Central memory CD8-positive, alpha-beta T cell (primary cell): ENCODE results near the gene RAD50.
"Not testable (repeated sequence)": the region's sequence is repeated elsewhere in the genome, so short reads cannot be mapped to it uniquely, and the experiment has no call there.

Experiments used
- ATAC-seq: fragments of 150-1000 bp; cut with Tn5 transposase; replicated peaks from 2 replicates; pipeline ENCODE4 v1.10.0; 2022; ENCODE audit warnings: mild to moderate bottlenecking, moderate FRiP score, moderate number of reproducible peaks; ENCODE audit not compliant: poor library complexity, severe bottlenecking; ENCODE audit errors: extremely low read depth
- DNase-seq, 2 donors: peaks; one replicate each; pipeline ENCODE4 v3.0.0; 2021; ENCODE audit warnings: low spot score in 2 of 2
- H3K27ac Mint-ChIP-seq: one replicate; pipeline ENCODE4 v1.8.0; 2022; ENCODE audit warnings: low read depth, mild to moderate bottlenecking, moderate library complexity, mixed read lengths
- H3K27me3 Mint-ChIP-seq: one replicate; pipeline ENCODE4 v1.8.0; 2022; ENCODE audit warnings: mixed read lengths
- H3K36me3 Mint-ChIP-seq: one replicate; pipeline ENCODE4 v1.8.0; 2022; ENCODE audit warnings: mild to moderate bottlenecking, moderate library complexity, mixed read lengths; ENCODE audit not compliant: insufficient read depth
- H3K4me1 Mint-ChIP-seq: one replicate; pipeline ENCODE4 v1.8.0; 2022; ENCODE audit warnings: mixed read lengths
- H3K4me3 Mint-ChIP-seq: one replicate; pipeline ENCODE4 v1.8.0; 2022; ENCODE audit warnings: mild to moderate bottlenecking, moderate library complexity, mixed read lengths
- H3K9me3 Mint-ChIP-seq: one replicate; pipeline ENCODE4 v1.8.0; 2022; ENCODE audit warnings: mixed read lengths

RAD50 gene

DNA sequence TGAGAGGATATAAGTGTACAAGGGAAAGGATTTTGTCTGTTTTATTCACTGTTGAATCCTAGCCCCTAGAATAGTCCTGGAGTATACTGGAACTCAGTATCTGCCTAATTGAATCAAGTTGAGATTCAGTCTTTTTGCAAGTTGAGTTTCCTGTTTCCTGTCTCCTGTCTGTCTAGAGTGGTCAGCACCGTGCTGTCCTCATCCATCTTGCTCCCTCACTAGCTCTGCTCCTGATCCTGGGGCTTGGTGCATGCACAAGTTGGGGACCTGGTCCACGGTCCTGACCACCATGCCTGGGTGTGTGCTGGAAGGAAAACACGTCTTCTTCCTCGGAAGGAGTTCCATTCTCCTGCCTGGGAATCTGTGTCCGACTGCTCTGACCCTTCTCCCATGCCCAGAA is 16.6 kb upstream of the RAD50 start:
- Mint-ChIP-seq H3K27ac (no peak overlapping the region), H3K4me1 (no peaks in the 10 kb centered on the region), H3K4me3 (no peak overlapping the region), H3K9me3 (no peaks in the 10 kb centered on the region), H3K36me3 (no peaks in the 10 kb centered on the region), H3K27me3 (peaks cover 18% of the 10 kb centered on the region)
- no peak for DNase-seq
- ATAC-seq = no peak

- Mint-ChIP-seq H3K4me3 (no peak overlapping the region), H3K4me1 (no peaks in the 10 kb centered on the region), H3K27ac (no peak overlapping the region), H3K9me3 (no peaks in the 10 kb centered on the region), H3K36me3 (no peaks in the 10 kb centered on the region), H3K27me3 (peaks cover 12% of the 10 kb centered on the region)
- no peak for DNase-seq
- no peak for ATAC-seq
Observed at GRCh38 chr5:132540764-132541163, 16.0 kb upstream of the RAD50 start.

DNA sequence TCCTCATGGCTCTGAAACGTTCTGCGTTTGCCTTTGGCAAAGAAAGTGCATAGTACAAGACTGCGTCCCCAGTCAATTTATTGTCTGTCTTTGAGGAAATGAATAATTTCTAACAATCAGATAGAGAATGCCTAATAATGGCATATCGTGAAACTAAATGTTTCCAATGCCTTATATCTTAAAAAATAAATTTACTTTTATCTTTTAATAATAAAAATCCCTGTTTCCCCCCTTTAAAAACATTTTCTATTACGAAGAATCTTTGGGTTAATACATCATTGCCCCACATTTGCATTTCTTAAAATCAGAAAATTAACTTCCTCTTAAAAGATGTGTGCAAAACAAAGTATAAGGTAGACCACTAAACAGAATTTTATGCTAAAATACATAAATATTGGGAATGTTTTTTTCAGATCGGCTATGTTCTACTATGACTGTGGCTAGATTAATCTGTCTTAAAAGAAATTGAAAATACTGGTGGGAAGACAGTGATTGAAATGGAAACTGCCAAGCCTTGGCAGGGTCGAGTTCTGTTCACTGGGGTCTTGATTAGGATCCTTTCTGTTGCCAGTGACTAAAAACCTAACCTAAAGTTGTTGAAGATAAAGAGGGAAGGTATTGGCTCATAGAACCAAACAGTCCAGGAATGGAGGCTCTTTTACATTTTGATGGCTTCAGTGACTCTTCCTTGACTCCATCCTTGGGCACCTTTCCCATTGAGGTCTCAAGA is 13.1 kb upstream of the RAD50 start, which contains the start of gene IL5:
IL5 (minus strand) TSS at position 51 of the 730 bp plus-strand sequence; CDS start at position 7, 44 bp downstream.
- H3K4me1 Mint-ChIP-seq = no peaks in the 10 kb centered on the region
- H3K36me3 Mint-ChIP-seq = no peaks in the 10 kb centered on the region
- no peaks in the 10 kb centered on the region for H3K9me3 Mint-ChIP-seq
- ATAC-seq = no peak
- no peak for DNase-seq
- H3K27me3 Mint-ChIP-seq = no peaks in the 10 kb centered on the region
- no peak within 1 kb of the TSS for H3K27ac Mint-ChIP-seq
- H3K4me3 Mint-ChIP-seq = no peak within 1 kb of the TSS

DNA sequence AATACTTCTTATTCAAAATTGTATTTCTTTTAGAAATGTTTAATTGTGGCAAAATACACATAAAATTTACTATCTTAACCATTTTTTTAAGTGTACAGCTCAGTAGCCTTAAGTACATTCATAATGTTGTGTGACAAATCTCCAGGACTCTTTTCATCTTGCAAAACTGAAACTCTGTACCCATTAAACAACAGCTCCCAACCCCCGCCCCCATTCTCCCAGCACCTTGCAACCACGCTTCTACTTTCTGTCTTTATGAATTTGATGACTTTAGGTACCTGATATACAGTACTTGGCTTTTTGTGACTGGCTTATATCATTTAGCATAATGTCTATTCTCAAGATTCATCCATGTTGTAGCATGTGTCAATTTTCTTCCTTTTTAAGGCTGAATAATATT is 10.7 kb upstream of the RAD50 start:
- DNase-seq (no peak), ATAC-seq (no peak)
- H3K4me3 Mint-ChIP-seq = no peak overlapping the region
- no peaks in the 10 kb centered on the region for H3K4me1 Mint-ChIP-seq
- no peaks in the 10 kb centered on the region for H3K27me3 Mint-ChIP-seq
- no peaks in the 10 kb centered on the region for H3K9me3 Mint-ChIP-seq
- peaks cover 4% of the 10 kb centered on the region for H3K36me3 Mint-ChIP-seq
- H3K27ac Mint-ChIP-seq = no peak overlapping the region

DNA sequence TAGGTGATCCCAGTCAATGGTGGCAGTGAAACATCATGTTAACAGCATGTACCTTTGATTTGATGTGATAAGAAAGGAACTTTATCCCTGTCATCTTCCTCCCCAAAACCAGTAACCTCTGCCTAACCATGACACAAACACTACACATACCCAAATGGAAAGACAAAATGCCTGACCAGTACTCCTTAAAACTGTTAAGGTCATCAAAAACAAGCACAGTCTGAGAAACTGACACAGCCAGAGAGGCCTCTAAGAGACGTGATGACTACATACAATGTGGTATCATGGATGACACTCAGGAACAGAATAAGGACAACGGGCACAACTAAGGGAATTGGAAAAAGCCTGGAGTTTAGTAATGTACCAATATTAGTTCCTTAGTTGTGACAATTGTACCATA is 9.5 kb upstream of the RAD50 start:
- DNase-seq (no peak), ATAC-seq (no peak)
- H3K9me3 Mint-ChIP-seq = no peaks in the 10 kb centered on the region
- H3K4me1 Mint-ChIP-seq = no peaks in the 10 kb centered on the region
- no peak overlapping the region for H3K27ac Mint-ChIP-seq
- H3K36me3 Mint-ChIP-seq = peaks cover 4% of the 10 kb centered on the region
- no peaks in the 10 kb centered on the region for H3K27me3 Mint-ChIP-seq
- H3K4me3 Mint-ChIP-seq = no peak overlapping the region

DNA sequence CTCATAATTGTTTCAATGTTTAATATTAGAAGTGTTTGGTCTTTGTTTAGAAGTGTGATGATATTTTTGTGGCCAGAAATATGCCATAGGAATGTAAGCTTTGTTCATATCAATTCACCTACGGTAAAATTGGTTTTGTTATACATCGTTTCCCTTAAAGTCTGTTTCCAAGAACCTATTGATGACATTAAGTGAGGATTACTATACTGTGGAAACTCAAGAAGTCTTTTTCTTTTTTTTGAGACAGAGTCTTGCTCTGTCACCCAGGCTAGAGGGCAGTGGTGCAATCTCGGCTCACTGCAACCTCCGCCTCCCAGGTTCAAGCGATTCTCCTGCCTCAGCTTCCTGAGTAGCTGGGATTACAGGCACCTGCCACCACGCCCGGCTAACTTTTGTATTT is 7.9 kb upstream of the RAD50 start:
- not testable (repeated sequence) for ATAC-seq, H3K27ac Mint-ChIP-seq, H3K9me3 Mint-ChIP-seq, DNase-seq, H3K27me3 Mint-ChIP-seq, H3K36me3 Mint-ChIP-seq, H3K4me3 Mint-ChIP-seq, H3K4me1 Mint-ChIP-seq

DNA sequence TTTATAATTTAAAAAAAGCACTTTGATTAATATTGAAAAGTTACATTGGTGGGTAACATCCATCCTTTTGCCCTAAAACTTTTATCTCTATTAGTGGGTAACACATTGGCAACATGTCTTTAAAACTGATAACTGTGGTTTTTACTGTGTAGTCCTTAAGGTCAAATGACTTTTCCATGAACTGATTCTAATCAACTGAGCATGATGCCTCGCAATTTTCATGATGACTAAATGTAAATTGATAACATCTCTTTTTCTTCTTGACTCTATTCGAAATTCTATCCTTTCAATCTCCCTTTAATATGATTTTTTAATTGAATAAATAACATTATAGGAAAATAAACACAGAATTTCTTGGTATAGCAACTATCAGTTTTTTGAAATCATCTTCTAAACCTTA is 7.2 kb upstream of the RAD50 start:
- Mint-ChIP-seq H3K27me3 (no peaks in the 10 kb centered on the region), H3K4me1 (no peaks in the 10 kb centered on the region), H3K36me3 (peaks cover 4% of the 10 kb centered on the region), H3K9me3 (no peaks in the 10 kb centered on the region), H3K27ac (no peak overlapping the region), H3K4me3 (no peak overlapping the region)
- no peak for ATAC-seq
- DNase-seq = no peak

DNA sequence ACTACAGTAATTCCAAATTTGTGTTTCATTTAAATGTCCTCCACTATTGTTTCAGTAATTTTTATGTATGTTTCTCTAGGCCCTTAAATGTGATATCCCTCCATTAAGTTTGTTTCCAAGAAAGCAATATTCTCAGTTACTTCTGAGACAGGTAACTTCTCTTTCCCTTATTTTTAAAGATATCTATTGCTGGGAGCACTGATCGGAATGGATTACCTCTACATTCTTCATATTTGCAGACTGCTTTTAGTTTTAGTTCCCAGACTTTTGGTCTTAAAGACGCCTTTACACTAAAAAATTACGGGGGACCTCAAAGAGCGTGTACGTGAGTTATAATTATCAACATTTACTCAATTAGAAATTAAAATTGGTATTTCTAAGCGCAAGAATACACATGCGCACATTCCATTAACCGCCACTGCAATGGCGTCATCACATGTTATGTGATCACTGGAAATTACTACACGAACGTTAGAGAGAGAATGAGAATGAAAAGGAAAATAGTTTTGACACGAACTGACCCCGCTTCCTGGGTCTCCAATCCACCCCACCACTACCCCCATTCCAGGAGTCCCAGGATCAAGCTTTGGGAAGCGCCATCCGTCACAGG is 519 bp upstream of the RAD50 start:
- no peaks in the 10 kb centered on the region for H3K9me3 Mint-ChIP-seq
- DNase-seq (no peak), ATAC-seq (no peak)
- peaks cover 23% of the 10 kb centered on the region for H3K4me1 Mint-ChIP-seq
- no peaks in the 10 kb centered on the region for H3K27me3 Mint-ChIP-seq
- peak overlapping the region; percentile 93 for H3K4me3 Mint-ChIP-seq
- H3K27ac Mint-ChIP-seq = peak overlapping the region; percentile 97
- peaks cover 15% of the 10 kb centered on the region for H3K36me3 Mint-ChIP-seq

DNA sequence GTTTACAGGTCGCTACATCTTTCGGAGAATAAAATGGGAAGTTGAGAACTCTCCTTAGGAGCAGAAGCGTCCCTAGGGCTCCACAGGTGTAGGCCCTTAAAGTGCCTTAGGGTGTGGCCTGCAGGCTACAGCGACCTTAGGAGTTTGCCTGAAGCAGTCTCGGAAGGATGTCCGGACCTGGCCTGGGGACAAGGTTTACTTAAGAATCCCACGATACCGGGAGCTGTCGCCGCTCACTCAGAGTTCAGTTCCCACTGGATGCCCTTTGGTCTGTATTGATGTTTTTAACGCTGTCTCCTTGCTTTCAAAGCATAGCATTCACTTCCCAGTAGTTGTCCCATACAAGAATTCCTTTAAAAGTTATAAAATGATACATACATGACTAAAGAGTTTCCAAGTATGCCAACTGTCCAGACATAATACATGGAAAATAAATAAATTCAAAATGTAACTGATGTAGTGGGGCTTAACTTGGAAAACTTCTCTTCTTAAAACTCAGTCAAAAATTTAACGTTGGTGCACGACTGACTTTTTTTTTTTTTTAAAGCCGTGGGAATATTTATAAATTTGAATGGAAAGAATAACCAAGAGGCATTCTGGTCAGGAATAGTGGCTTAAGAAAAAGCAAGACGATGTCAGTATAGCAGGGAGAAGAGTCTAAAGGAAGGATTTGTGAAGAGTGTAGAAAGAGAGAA is 848 bp downstream of the RAD50 start:
- no peak for DNase-seq

DNA sequence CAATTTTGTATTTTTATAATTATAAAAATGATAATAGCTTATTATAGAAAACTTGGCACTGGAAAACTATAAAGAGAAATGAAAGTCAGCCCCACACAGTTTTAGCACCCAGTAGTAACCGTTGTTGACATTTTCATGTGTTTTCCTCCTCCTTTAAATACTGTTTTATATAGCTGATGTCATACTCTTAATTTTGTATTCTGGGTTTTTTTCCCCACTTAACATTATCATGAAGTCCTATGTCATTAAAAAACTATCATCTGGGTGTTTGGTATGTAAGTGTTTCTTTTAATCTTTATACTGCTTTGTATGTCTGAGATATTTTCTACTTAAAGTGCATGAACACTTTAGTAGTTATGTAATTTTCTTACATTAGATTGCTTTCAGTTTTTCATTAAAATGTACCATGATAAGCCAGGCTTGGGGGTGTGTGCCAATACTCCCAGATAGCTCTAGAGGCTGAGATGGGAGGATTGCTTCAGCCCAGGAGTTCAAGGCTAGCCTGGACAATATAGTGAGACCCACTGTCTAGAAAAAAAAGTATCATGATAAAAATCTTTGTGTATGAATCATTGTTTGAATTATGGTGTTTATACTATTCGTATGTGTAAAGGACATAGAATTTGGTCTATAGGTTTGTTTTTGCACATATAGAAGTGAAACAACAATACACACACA is 2.7 kb downstream of the RAD50 start:
- no peaks in the 10 kb centered on the region for H3K9me3 Mint-ChIP-seq
- H3K36me3 Mint-ChIP-seq = peaks cover 15% of the 10 kb centered on the region
- no peak overlapping the region for H3K4me3 Mint-ChIP-seq
- no peak for DNase-seq
- ATAC-seq = no peak
- H3K27me3 Mint-ChIP-seq = no peaks in the 10 kb centered on the region
- peaks cover 23% of the 10 kb centered on the region for H3K4me1 Mint-ChIP-seq
- no peak overlapping the region for H3K27ac Mint-ChIP-seq

More for the DNA sequence above, 848 bp downstream of the RAD50 start:
- H3K9me3 Mint-ChIP-seq = no peaks in the 10 kb centered on the region
- H3K4me1 Mint-ChIP-seq = peaks cover 23% of the 10 kb centered on the region
- peaks cover 15% of the 10 kb centered on the region for H3K36me3 Mint-ChIP-seq
- H3K27ac Mint-ChIP-seq = peak overlapping the region; percentile 97
- ATAC-seq = peak; percentile 16
- peak overlapping the region; percentile 93 for H3K4me3 Mint-ChIP-seq
- no peaks in the 10 kb centered on the region for H3K27me3 Mint-ChIP-seq

DNA sequence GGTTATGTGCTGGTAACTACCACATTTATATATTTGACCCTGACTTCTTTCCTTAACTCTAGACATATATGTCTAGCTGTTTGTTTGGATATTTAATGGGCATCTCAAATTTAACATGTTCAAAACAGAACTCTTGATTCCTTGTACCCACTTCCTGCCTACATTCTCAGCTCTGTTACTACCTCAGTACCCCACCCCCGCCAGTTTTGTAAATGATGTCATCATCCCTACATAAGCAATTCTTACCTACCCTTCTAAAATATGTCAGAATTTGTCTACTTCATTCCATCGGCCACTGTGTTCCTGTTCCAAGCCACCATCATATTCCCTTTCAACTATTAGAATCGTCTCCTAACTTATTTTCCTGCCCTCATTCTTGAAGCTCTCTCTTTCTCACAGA is 4.8 kb downstream of the RAD50 start:
- peaks cover 21% of the 10 kb centered on the region for H3K4me1 Mint-ChIP-seq
- ATAC-seq = no peak
- no peak overlapping the region for H3K27ac Mint-ChIP-seq
- no peak for DNase-seq
- no peak overlapping the region for H3K4me3 Mint-ChIP-seq
- H3K9me3 Mint-ChIP-seq = no peaks in the 10 kb centered on the region
- peaks cover 10% of the 10 kb centered on the region for H3K36me3 Mint-ChIP-seq
- no peaks in the 10 kb centered on the region for H3K27me3 Mint-ChIP-seq

DNA sequence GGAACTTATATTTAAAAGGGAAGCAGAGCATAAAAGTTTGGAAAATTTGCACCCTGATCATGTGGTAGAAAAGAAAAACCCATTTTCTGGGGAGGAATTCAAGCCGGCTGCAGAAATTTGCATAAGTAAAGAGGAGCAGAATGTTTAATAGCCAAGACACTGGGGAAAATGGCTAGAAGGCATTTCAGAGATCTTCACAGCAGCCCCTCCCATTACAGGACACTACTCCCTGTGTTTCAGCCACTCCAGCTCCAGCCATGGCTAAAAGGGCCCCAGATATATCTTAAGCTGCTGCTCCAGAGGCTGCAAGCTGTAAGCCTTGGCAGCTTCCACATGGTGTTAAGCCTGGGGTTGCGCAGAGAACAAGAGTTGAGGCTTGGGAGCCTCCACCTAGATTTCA is 7.8 kb downstream of the RAD50 start:
- H3K27ac Mint-ChIP-seq, H3K27me3 Mint-ChIP-seq, DNase-seq, H3K4me3 Mint-ChIP-seq, H3K36me3 Mint-ChIP-seq, H3K9me3 Mint-ChIP-seq, ATAC-seq: not testable (repeated sequence)
- peaks cover 22% of the 10 kb centered on the region for H3K4me1 Mint-ChIP-seq
